H9 (cell line): Measurements from ENCODE around the gene KLHL3. TPM values are rescaled to one million over a fixed set of nuclear protein-coding genes. Genes with fewer than 3 reads are reported as not detected.

Experiments
- DNase-seq: peaks from one replicate; pipeline ENCODE4 v3.0.0-alpha.2; 2017
- H2AFZ ChIP-seq: one replicate; pipeline ENCODE4 v1.6.1; 2013; ENCODE audit warnings: mild to moderate bottlenecking, low read length, control low read depth, moderate library complexity
- H2AK5ac ChIP-seq: 2 replicates; pipeline ENCODE4 v1.6.1; 2013; ENCODE audit warnings: low read length, control low read depth, mixed read lengths; ENCODE audit not compliant: insufficient read length
- H2BK120ac ChIP-seq: one replicate; pipeline ENCODE4 v1.6.1; 2013; ENCODE audit warnings: low read depth, mild to moderate bottlenecking, low read length, control low read depth, inconsistent platforms; ENCODE audit not compliant: poor library complexity, severe bottlenecking
- H2BK12ac ChIP-seq: 2 replicates; pipeline ENCODE4 v1.6.1; 2013; ENCODE audit warnings: low read length, control low read depth, mixed read lengths, low read depth; ENCODE audit not compliant: insufficient read length
- H2BK15ac ChIP-seq: 2 replicates; pipeline ENCODE4 v1.6.1; 2013; ENCODE audit warnings: low read depth, low read length, control low read depth
- H2BK20ac ChIP-seq: one replicate; pipeline ENCODE4 v1.6.1; 2013; ENCODE audit warnings: low read depth, mild to moderate bottlenecking, low read length, control low read depth, inconsistent platforms; ENCODE audit not compliant: poor library complexity, severe bottlenecking
- H2BK5ac ChIP-seq: 2 replicates; pipeline ENCODE4 v1.6.1; 2013; ENCODE audit warnings: low read length, control low read depth, mixed read lengths; ENCODE audit not compliant: insufficient read length
- H3K14ac ChIP-seq: 2 replicates; pipeline ENCODE4 v1.6.1; 2013; ENCODE audit warnings: low read length, control low read depth; ENCODE audit not compliant: insufficient read depth
- H3K18ac ChIP-seq: 2 replicates; pipeline ENCODE4 v1.6.1; 2013; ENCODE audit warnings: low read depth, mild to moderate bottlenecking, mixed read lengths, low read length, control low read depth; ENCODE audit not compliant: insufficient read length
- H3K23ac ChIP-seq: 2 replicates; pipeline ENCODE4 v1.6.1; 2013; ENCODE audit warnings: low read length, control low read depth, mixed read lengths, low read depth; ENCODE audit not compliant: insufficient read length
- H3K23me2 ChIP-seq: 2 replicates; pipeline ENCODE4 v1.6.1; 2013; ENCODE audit warnings: low read depth, mild to moderate bottlenecking, mixed read lengths, low read length, control low read depth; ENCODE audit not compliant: insufficient read length, poor library complexity, severe bottlenecking
- H3K27ac ChIP-seq: 2 replicates; pipeline ENCODE4 v1.5.1; 2013; ENCODE audit warnings: low read length, control low read depth, mixed read lengths, low read depth; ENCODE audit not compliant: insufficient read length
- H3K27me3 ChIP-seq: 2 replicates; pipeline ENCODE4 v1.6.1; 2013; ENCODE audit warnings: low read length, control low read depth, inconsistent platforms; ENCODE audit not compliant: insufficient read depth
- H3K4ac ChIP-seq: 2 replicates; pipeline ENCODE4 v1.6.1; 2013; ENCODE audit warnings: low read depth, mild to moderate bottlenecking, control low read depth, inconsistent platforms, low read length, moderate library complexity
- H3K4me1 ChIP-seq: 2 replicates; pipeline ENCODE4 v1.6.1; 2013; ENCODE audit warnings: low read length, control low read depth, inconsistent platforms; ENCODE audit not compliant: insufficient read depth
- H3K4me2 ChIP-seq: 2 replicates; pipeline ENCODE4 v1.6.1; 2013; ENCODE audit warnings: low read length, control low read depth, mixed read lengths; ENCODE audit not compliant: insufficient read length, insufficient read depth
- H3K56ac ChIP-seq: 2 replicates; pipeline ENCODE4 v1.6.1; 2013; ENCODE audit warnings: low read depth, mild to moderate bottlenecking, mixed read lengths, low read length, control low read depth; ENCODE audit not compliant: insufficient read length
- H3K79me1 ChIP-seq: 2 replicates; pipeline ENCODE4 v1.6.1; 2013; ENCODE audit warnings: low read depth, mild to moderate bottlenecking, moderate library complexity, low read length, control low read depth, inconsistent platforms; ENCODE audit not compliant: insufficient read depth, poor library complexity, severe bottlenecking
- H3K79me2 ChIP-seq: 2 replicates; pipeline ENCODE4 v1.6.1; 2013; ENCODE audit warnings: low read length, control low read depth, inconsistent platforms; ENCODE audit not compliant: insufficient read depth
- H3K9ac ChIP-seq: 2 replicates; pipeline ENCODE4 v1.6.1; 2013; ENCODE audit warnings: low read length, control low read depth, mixed read lengths; ENCODE audit not compliant: insufficient read length; ENCODE audit errors: extremely low read depth
- H3K9me3 ChIP-seq: one replicate; pipeline ENCODE4 v1.6.1; 2013; ENCODE audit warnings: low read depth, low read length, inconsistent platforms; ENCODE audit not compliant: control insufficient read depth
- H3T11ph ChIP-seq: one replicate; pipeline ENCODE4 v1.6.1; 2013; ENCODE audit warnings: mild to moderate bottlenecking, low read length, control low read depth, inconsistent platforms
- H4K20me1 ChIP-seq: one replicate; pipeline ENCODE4 v1.6.1; 2013; ENCODE audit not compliant: control insufficient read depth, insufficient read length, insufficient read depth
- H4K5ac ChIP-seq: 2 replicates; pipeline ENCODE4 v1.6.1; 2013; ENCODE audit warnings: low read depth, mild to moderate bottlenecking, mixed read lengths, low read length, control low read depth; ENCODE audit not compliant: insufficient read length
- H4K8ac ChIP-seq: replicated peaks from 2 replicates; pipeline ENCODE4 v1.6.1; 2013; ENCODE audit warnings: low read length, control low read depth, mixed read lengths, low read depth; ENCODE audit not compliant: insufficient read length
- H4K91ac ChIP-seq: 2 replicates; pipeline ENCODE4 v1.6.1; 2013; ENCODE audit warnings: low read depth, mild to moderate bottlenecking, moderate library complexity, mixed read lengths, low read length, control low read depth; ENCODE audit not compliant: insufficient read length
- H3K27ac Mint-ChIP-seq, 3 experiments: 2 replicates in 2 of 3; 3 replicates in 1 of 3; pipeline ENCODE4 v1.8.0; 2020 to 2021; ENCODE audit warnings: mixed read lengths in 3 of 3, mild to moderate bottlenecking in 1 of 3, moderate library complexity in 1 of 3
- H3K27me3 Mint-ChIP-seq: 2 replicates; pipeline ENCODE4 v1.8.0; 2021; ENCODE audit warnings: low read depth, mild to moderate bottlenecking, moderate library complexity, mixed read lengths
- H3K36me3 Mint-ChIP-seq, 3 experiments: 2 replicates in 2 of 3; 3 replicates in 1 of 3; pipeline ENCODE4 v1.8.0; 2020 to 2021; ENCODE audit warnings: low read depth in 3 of 3, mixed read lengths in 3 of 3; ENCODE audit not compliant: insufficient read depth in 1 of 3
- H3K4me1 Mint-ChIP-seq, 2 experiments: 2 replicates each; pipeline ENCODE4 v1.8.0; 2020; ENCODE audit warnings: mixed read lengths in 2 of 2
- H3K4me3 Mint-ChIP-seq, 2 experiments: 2 replicates in 1 of 2; 3 replicates in 1 of 2; pipeline ENCODE4 v1.8.0; 2020 to 2021; ENCODE audit warnings: mild to moderate bottlenecking in 2 of 2, mixed read lengths in 2 of 2, moderate library complexity in 1 of 2
- H3K9me3 Mint-ChIP-seq, 2 experiments: 2 replicates in 1 of 2; 3 replicates in 1 of 2; pipeline ENCODE4 v1.8.0; 2020; ENCODE audit warnings: mild to moderate bottlenecking in 2 of 2, mixed read lengths in 2 of 2, moderate library complexity in 1 of 2
- WGBS: extraction: QIAGEN DNeasy Blood & Tissue Kit; methylation state at CpG from one replicate; pipeline ENCODE4 v1.1.7; 2013; ENCODE audit warnings: missing lambda C conversion rate, low lambda C conversion rate, mixed read lengths; ENCODE audit not compliant: insufficient read length; ENCODE audit errors: extremely low coverage; 5-methylcytosine and 5-hydroxymethylcytosine counted together
- total RNA-seq: library from RNA; stranded (reverse); gene quantifications from 2 replicates; pipeline ENCODE4 v1.2.1, GENCODE V29; 2021
- TF ChIP-seq, protein P1 (sequence below): fragments of 200-600 bp; sonication (generic); conservative IDR thresholded peaks from 3 replicates; pipeline ENCODE4 v1.8.0; 2021; ENCODE audit warnings: antibody characterized with exemption, mild to moderate bottlenecking

The KLHL3 gene
- total RNA-seq, 1 experiment from 2014 or later: 12.8 TPM

DNA sequence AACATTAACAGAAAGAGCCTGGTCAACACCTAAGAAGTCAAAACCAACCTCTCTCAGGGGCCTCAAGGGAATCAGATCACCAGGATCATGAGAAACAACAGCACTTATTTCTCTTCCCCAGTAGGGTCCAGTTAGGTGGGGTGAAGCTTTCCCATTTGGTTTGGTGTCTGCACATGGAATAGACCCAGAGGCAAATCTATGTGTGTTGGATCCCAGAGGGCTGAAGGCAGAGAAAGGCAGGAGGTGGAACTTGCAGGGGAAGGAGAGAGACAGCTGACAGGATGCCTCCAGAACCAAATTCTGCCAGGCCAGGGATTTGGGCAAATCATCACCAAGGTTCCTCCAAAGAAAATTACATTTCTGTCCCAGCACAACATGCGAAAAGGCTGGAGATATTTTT, 132.0 kb downstream of the KLHL3 start:
- Histone ChIP-seq H2AK5ac (no peak overlapping the region), H2BK5ac (no peak overlapping the region), H3K79me1 (no peaks in the 10 kb centered on the region), H2BK12ac (no peak overlapping the region), H2BK20ac (no peak overlapping the region), H3K79me2 (no peaks in the 10 kb centered on the region), H4K8ac (no peak overlapping the region), H3K4ac (no peak overlapping the region), H3K18ac (no peak overlapping the region), H3K27me3 (no peaks in the 10 kb centered on the region), H2AFZ (no peak overlapping the region), H3K4me1 (no peaks in the 10 kb centered on the region), H3K4me2 (no peak overlapping the region), H4K20me1 (no peaks in the 10 kb centered on the region), H3K23ac (no peak overlapping the region), H3K56ac (no peak overlapping the region), H3K27ac (no peak overlapping the region), H3K14ac (no peak overlapping the region), H4K91ac (no peak overlapping the region), H3K9ac (no peak overlapping the region), H2BK120ac (no peak overlapping the region), H3K23me2 (no peaks in the 10 kb centered on the region), H4K5ac (no peak overlapping the region), H2BK15ac (no peak overlapping the region), H3K9me3 (no peaks in the 10 kb centered on the region), H3T11ph (no peak overlapping the region)
- no peaks in the 10 kb centered on the region; a peak in 1 of 5 replicates for H3K9me3 Mint-ChIP-seq
- H3K27ac Mint-ChIP-seq: no peak overlapping the region
- H3K27me3 Mint-ChIP-seq: peaks cover 11% of the 10 kb centered on the region
- H3K4me1 Mint-ChIP-seq: peaks cover 12 to 14% of the 10 kb centered on the region in 2 experiments
- H3K36me3 Mint-ChIP-seq: no peaks in the 10 kb centered on the region
- no CpG with 5 or more reads among the region's 1 CpG for WGBS
- no peak for DNase-seq
- H3K4me3 Mint-ChIP-seq: no peak overlapping the region; a peak in 1 of 5 replicates
- TF ChIP-seq, protein P1, sequence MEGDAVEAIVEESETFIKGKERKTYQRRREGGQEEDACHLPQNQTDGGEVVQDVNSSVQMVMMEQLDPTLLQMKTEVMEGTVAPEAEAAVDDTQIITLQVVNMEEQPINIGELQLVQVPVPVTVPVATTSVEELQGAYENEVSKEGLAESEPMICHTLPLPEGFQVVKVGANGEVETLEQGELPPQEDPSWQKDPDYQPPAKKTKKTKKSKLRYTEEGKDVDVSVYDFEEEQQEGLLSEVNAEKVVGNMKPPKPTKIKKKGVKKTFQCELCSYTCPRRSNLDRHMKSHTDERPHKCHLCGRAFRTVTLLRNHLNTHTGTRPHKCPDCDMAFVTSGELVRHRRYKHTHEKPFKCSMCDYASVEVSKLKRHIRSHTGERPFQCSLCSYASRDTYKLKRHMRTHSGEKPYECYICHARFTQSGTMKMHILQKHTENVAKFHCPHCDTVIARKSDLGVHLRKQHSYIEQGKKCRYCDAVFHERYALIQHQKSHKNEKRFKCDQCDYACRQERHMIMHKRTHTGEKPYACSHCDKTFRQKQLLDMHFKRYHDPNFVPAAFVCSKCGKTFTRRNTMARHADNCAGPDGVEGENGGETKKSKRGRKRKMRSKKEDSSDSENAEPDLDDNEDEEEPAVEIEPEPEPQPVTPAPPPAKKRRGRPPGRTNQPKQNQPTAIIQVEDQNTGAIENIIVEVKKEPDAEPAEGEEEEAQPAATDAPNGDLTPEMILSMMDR: no peak
